Measurements from ENCODE around the gene TECTA. TPM values are rescaled to one million over a fixed set of nuclear protein-coding genes. Genes with fewer than 3 reads are reported as not detected.

The TECTA gene
- total RNA-seq, 4 donors from 2014 or later = 0.49 to 1.4 (median 0.71) TPM

DNA sequence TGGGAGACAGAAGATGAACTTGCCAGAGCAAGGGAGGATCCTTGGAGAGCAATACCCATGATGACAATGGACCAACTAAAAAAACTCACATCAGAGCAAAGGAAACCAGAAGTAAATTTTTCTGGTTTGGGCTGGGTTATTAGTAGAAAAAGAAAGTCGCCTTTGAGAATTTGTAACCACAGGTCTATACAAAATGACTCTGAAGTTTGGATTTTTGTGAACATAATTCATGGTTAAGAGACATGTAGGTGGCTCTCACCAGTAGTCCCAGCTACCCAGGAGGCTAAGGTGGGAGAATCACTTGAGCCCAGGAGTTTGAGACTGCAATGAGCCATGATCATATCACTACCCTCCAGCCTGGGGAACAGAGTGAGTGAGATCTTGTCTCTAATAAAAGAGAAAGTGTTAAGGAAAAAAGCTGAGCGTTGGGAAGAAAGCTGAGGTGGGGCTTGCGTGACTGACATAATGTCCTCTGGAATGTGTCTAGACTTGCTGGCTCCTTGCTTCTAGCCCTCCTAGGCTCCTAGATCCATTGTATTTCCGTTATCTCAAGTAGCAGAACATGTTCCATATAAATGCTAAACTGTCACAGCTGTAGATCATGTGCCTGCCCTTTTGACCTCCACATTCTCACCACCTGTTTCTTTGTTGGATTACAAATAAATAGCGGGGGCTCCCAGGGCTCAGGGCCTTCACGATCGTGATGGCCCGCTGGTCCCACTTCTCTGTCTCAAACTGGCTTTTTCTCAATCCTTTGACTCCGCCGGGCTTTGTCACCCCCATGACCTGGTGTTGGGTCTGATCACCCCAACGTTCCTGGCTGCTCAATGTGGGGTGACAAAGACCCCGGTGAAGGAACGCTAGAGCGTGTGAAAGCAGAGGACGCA is 135.3 kb downstream of the TECTA start:
- TF ChIP-seq, protein P1, sequence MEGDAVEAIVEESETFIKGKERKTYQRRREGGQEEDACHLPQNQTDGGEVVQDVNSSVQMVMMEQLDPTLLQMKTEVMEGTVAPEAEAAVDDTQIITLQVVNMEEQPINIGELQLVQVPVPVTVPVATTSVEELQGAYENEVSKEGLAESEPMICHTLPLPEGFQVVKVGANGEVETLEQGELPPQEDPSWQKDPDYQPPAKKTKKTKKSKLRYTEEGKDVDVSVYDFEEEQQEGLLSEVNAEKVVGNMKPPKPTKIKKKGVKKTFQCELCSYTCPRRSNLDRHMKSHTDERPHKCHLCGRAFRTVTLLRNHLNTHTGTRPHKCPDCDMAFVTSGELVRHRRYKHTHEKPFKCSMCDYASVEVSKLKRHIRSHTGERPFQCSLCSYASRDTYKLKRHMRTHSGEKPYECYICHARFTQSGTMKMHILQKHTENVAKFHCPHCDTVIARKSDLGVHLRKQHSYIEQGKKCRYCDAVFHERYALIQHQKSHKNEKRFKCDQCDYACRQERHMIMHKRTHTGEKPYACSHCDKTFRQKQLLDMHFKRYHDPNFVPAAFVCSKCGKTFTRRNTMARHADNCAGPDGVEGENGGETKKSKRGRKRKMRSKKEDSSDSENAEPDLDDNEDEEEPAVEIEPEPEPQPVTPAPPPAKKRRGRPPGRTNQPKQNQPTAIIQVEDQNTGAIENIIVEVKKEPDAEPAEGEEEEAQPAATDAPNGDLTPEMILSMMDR (IDR thresholded peaks at IDR 0.05; ENCODE audit: low read depth) = no peak

GRCh38 chr11:121237686-121238658 is 136.9 kb downstream of the TECTA start:
- TF ChIP-seq, protein P1 (IDR thresholded peaks at IDR 0.05; ENCODE audit: low read depth) = no peak

- TF ChIP-seq, protein P1 (IDR thresholded peaks at IDR 0.05; ENCODE audit: low read depth) = no peak
These were observed 137.9 kb downstream of the TECTA start for GRCh38 chr11:121238956-121239355.

DNA sequence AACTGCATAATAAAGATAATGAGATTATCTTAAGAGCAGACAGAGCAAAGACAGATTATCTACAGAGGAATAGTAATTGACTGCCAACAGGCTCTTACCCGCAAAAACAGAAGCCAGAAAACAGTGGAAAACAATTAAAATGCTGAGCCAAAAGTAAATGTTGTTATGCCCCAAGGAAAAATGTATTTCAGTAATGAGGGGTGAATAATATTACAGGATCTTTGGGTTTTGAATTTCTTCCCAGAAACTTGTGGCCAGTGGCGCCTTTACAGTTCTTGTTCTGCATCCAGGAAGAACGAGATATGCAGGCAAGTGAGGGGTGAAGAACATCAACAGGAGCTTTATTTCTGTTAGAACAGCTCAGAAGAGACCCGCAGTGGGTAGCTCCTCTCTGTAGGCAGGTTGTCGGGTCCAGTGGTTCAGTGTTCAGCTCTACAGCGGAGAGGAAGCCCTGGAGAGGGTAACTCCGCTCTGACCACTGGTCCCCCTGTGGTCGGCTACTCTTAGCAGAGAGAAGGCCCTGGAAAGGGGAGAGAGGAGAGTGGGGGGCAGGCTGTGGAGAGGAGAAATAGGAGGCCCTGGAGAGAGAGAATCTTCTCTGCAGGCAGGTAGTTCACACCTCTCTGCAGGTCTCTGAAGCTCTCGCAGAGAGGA is 139.7 kb downstream of the TECTA start:
- TF ChIP-seq, protein P1 (IDR thresholded peaks at IDR 0.05; ENCODE audit: low read depth) = no peak

Other genes starting within 250 kb of the TECTA start
- 10 to 100 TPM; 15.8 to 26.0 (median 18.2) TPM for gene TBCEL, start 77.1 kb upstream of the TECTA start, total RNA-seq
- 10 to 100 TPM; 12.2 to 42.1 (median 26.3) TPM for gene SC5D, start 191.5 kb downstream of the TECTA start, total RNA-seq